DOHH2 (cell line): ENCODE measurements around the gene DLST.

Source experiments
- H3F3A ChIP-seq: fragments of 200-600 bp; sonication (generic), shearing (Covaris generic); 2 replicates; pipeline ENCODE4 v1.6.0; 2016; ENCODE audit warnings: antibody characterized with exemption, mild to moderate bottlenecking; ENCODE audit not compliant: control insufficient read depth, insufficient read depth
- H3K27ac ChIP-seq: fragments of 200-600 bp; sonication (generic); 2 replicates; pipeline ENCODE4 v1.5.1; 2014; ENCODE audit warnings: low read depth, mild to moderate bottlenecking, low read length, moderate library complexity
- H3K27me3 ChIP-seq: fragments of 200-600 bp; sonication (generic); 2 replicates; pipeline ENCODE4 v1.6.1; 2014; ENCODE audit warnings: mild to moderate bottlenecking, low read length, mixed read lengths; ENCODE audit not compliant: control insufficient read depth
- H3K36me3 ChIP-seq: fragments of 200-600 bp; sonication (generic); 2 replicates; pipeline ENCODE4 v1.6.1; 2014; ENCODE audit warnings: mild to moderate bottlenecking, low read length, moderate library complexity, mixed read lengths; ENCODE audit not compliant: control insufficient read depth
- H3K4me1 ChIP-seq: fragments of 200-600 bp; sonication (generic); 2 replicates; pipeline ENCODE4 v1.6.1; 2014; ENCODE audit warnings: mild to moderate bottlenecking, low read length, mixed read lengths; ENCODE audit not compliant: control insufficient read depth
- H3K4me2 ChIP-seq: fragments of 200-600 bp; sonication (generic); 2 replicates; pipeline ENCODE4 v1.6.0; 2014; ENCODE audit warnings: mild to moderate bottlenecking, low read length, moderate library complexity
- H3K4me3 ChIP-seq: fragments of 200-600 bp; sonication (generic); 2 replicates; pipeline ENCODE4 v1.5.1; 2014; ENCODE audit warnings: mild to moderate bottlenecking, low read length, mixed read lengths
- H3K79me2 ChIP-seq: fragments of 200-600 bp; sonication (generic); 2 replicates; pipeline ENCODE4 v1.6.1; 2014; ENCODE audit warnings: mild to moderate bottlenecking, low read length, mixed read lengths; ENCODE audit not compliant: control insufficient read depth
- H3K9me2 ChIP-seq: fragments of 200-600 bp; sonication (generic); replicated peaks from 2 replicates; pipeline ENCODE4 v1.6.1; 2014; ENCODE audit warnings: mild to moderate bottlenecking, low read length, mixed read lengths; ENCODE audit not compliant: control insufficient read depth
- H3K9me3 ChIP-seq: fragments of 200-600 bp; sonication (generic); 2 replicates; pipeline ENCODE4 v1.6.1; 2014; ENCODE audit warnings: antibody characterized with exemption, low read length, mixed read lengths; ENCODE audit not compliant: control insufficient read depth, insufficient read depth
- H4K20me1 ChIP-seq: fragments of 200-600 bp; sonication (generic); 2 replicates; pipeline ENCODE4 v1.6.0; 2014; ENCODE audit warnings: low read depth, mild to moderate bottlenecking, antibody characterized with exemption, low read length, moderate library complexity; ENCODE audit not compliant: control insufficient read depth, insufficient read depth
- EZH2phosphoT487 ChIP-seq: fragments of 200-600 bp; sonication (generic); IDR thresholded peaks from 2 replicates; pipeline ENCODE4 v1.6.1; 2017; ENCODE audit warnings: borderline replicate concordance, mild to moderate bottlenecking, antibody characterized with exemption, low read length, moderate library complexity, mixed read lengths
- TF ChIP-seq, protein P1 (sequence below): fragments of 200-600 bp; sonication (generic); IDR thresholded peaks from one replicate; pipeline ENCODE4 v1.5.1; 2014; ENCODE audit warnings: antibody characterized with exemption, mild to moderate bottlenecking, low read depth, low read length; ENCODE audit not compliant: poor library complexity, severe bottlenecking

DLST gene

DNA sequence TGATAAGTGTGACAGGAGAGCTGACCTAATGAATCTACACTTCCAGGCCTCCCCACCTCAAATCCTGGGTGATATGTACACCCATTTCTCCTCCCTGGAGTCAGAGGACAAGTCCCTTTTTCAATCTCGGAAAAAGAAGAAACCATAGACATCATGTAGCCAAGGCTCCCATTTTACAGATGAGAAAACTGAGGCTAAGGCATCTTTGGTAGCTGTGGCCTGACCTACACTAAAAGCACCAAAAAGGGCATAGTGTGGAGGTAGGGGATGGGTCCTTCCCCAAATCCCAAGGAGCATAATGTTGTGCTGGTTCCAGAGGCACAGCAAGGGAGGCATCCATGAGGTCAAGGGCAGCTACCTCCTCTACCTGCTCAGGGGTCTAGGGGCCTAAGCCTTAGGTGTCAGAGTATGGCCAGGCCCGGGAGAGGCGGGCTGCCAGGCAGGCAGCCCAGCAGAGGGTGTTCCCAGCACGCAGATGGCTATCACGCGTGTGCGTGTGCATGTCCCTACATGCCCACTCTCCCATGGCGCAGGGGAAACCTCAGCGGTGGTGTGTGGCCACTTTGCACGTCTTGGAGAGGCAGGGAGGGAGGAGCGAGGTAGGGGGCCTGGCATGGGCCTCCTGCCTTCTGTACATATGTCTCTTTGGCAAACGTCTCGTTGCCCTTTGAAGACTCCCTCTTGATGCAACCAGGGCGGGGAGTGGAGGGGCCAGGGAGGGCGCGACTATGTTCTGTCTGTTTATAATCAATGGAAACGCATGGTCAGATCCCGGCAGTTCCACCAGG lies 71.2 kb downstream of the DLST start:
- Histone ChIP-seq H3F3A (no peaks in the 10 kb centered on the region), H3K36me3 (no peaks in the 10 kb centered on the region), H3K4me1 (peaks cover 6% of the 10 kb centered on the region; the same call in 1 of the 2 replicates), H3K79me2 (no peaks in the 10 kb centered on the region), H3K9me3 (no peaks in the 10 kb centered on the region), H3K27me3 (peaks cover 9% of the 10 kb centered on the region), H4K20me1 (no peaks in the 10 kb centered on the region), H3K9me2 (no peaks in the 10 kb centered on the region), H3K27ac (no peak overlapping the region), H3K4me3 (no peak overlapping the region), H3K4me2 (no peak overlapping the region)
- no peak for TF ChIP-seq EZH2phosphoT487
- TF ChIP-seq, protein P1, sequence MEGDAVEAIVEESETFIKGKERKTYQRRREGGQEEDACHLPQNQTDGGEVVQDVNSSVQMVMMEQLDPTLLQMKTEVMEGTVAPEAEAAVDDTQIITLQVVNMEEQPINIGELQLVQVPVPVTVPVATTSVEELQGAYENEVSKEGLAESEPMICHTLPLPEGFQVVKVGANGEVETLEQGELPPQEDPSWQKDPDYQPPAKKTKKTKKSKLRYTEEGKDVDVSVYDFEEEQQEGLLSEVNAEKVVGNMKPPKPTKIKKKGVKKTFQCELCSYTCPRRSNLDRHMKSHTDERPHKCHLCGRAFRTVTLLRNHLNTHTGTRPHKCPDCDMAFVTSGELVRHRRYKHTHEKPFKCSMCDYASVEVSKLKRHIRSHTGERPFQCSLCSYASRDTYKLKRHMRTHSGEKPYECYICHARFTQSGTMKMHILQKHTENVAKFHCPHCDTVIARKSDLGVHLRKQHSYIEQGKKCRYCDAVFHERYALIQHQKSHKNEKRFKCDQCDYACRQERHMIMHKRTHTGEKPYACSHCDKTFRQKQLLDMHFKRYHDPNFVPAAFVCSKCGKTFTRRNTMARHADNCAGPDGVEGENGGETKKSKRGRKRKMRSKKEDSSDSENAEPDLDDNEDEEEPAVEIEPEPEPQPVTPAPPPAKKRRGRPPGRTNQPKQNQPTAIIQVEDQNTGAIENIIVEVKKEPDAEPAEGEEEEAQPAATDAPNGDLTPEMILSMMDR: no peak
